ENCODE results near the gene ASIC4.

Gene ASIC4

GRCh38 chr2:219483451-219484342, 30.6 kb upstream of the ASIC4 start:
- Histone ChIP-seq H3K36me3 (ENCODE audit: control insufficient read depth, insufficient read depth, low read length) (peaks cover 4% of the 10 kb centered on the region), H3K4me3 (ENCODE audit: extremely low read depth, insufficient read depth, low read length, poor library complexity, severe bottlenecking) (peak overlapping the region; percentile 11)

GRCh38 chr2:219484343-219485200, 29.7 kb upstream of the ASIC4 start:
- peaks cover 4% of the 10 kb centered on the region for H3K36me3 ChIP-seq (ENCODE audit: control insufficient read depth, insufficient read depth, low read length)
- no peaks in the 10 kb centered on the region for H3K9me3 ChIP-seq (ENCODE audit: control insufficient read depth, low read length)
- H3K4me3 ChIP-seq (ENCODE audit: extremely low read depth, insufficient read depth, low read length, poor library complexity, severe bottlenecking), result peak overlapping the region; percentile 11
- 4% methylated on average over 79 to 85 of the region's 89 CpGs for whole genome bisulfite sequencing, 2 experiments (ENCODE audit: insufficient coverage in 2 of 2)
- H3K27ac ChIP-seq (ENCODE audit: low read depth, low read length, severe bottlenecking), result no peak overlapping the region
- peaks cover 14% of the 10 kb centered on the region for H3K4me1 ChIP-seq (ENCODE audit: control insufficient read depth, insufficient read depth, low read length, poor library complexity, severe bottlenecking)

More at GRCh38 chr2:219483451-219484342, 30.6 kb upstream of the ASIC4 start:
- H3K27ac ChIP-seq (ENCODE audit: low read depth, low read length, severe bottlenecking), result no peak overlapping the region
- no peaks in the 10 kb centered on the region for H3K9me3 ChIP-seq (ENCODE audit: control insufficient read depth, low read length)
- 53 to 60% methylated on average over 48 to 55 of the region's 58 CpGs for WGBS, 2 experiments (ENCODE audit: insufficient coverage in 2 of 2)
- H3K4me1 ChIP-seq (ENCODE audit: control insufficient read depth, insufficient read depth, low read length, poor library complexity, severe bottlenecking), result peaks cover 14% of the 10 kb centered on the region

- no peak overlapping the region for H3K27ac ChIP-seq (ENCODE audit: low read depth, low read length, severe bottlenecking)
- H3K4me3 ChIP-seq (ENCODE audit: extremely low read depth, insufficient read depth, low read length, poor library complexity, severe bottlenecking), result no peak overlapping the region
- peaks cover 14% of the 10 kb centered on the region for H3K4me1 ChIP-seq (ENCODE audit: control insufficient read depth, insufficient read depth, low read length, poor library complexity, severe bottlenecking)
- WGBS, 2 experiments (ENCODE audit: insufficient coverage in 2 of 2), result 68 to 72% methylated on average over 9 of the region's 12 CpGs
- H3K9me3 ChIP-seq (ENCODE audit: control insufficient read depth, low read length), result no peaks in the 10 kb centered on the region
- H3K36me3 ChIP-seq (ENCODE audit: control insufficient read depth, insufficient read depth, low read length), result peaks cover 4% of the 10 kb centered on the region
These were observed 29.1 kb upstream of the ASIC4 start for GRCh38 chr2:219485201-219485580.

- Histone ChIP-seq H3K27ac (ENCODE audit: low read depth, low read length, severe bottlenecking) (no peak overlapping the region), H3K4me1 (ENCODE audit: control insufficient read depth, insufficient read depth, low read length, poor library complexity, severe bottlenecking) (peaks cover 14% of the 10 kb centered on the region), H3K4me3 (ENCODE audit: extremely low read depth, insufficient read depth, low read length, poor library complexity, severe bottlenecking) (no peak overlapping the region), H3K9me3 (ENCODE audit: control insufficient read depth, low read length) (no peaks in the 10 kb centered on the region), H3K36me3 (ENCODE audit: control insufficient read depth, insufficient read depth, low read length) (peaks cover 4% of the 10 kb centered on the region)
- WGBS, 2 experiments (ENCODE audit: insufficient coverage in 2 of 2), result 26 to 41% methylated on average over 4 of the region's 8 CpGs
These were observed 27.8 kb upstream of the ASIC4 start for GRCh38 chr2:219486380-219486959.

GRCh38 chr2:219488149-219488843, 26.0 kb upstream of the ASIC4 start:
- H3K4me3 ChIP-seq (ENCODE audit: extremely low read depth, insufficient read depth, low read length, poor library complexity, severe bottlenecking), result no peak overlapping the region
- peaks cover 14% of the 10 kb centered on the region for H3K4me1 ChIP-seq (ENCODE audit: control insufficient read depth, insufficient read depth, low read length, poor library complexity, severe bottlenecking)
- WGBS, 2 experiments (ENCODE audit: insufficient coverage in 2 of 2), result 82 to 95% methylated on average over 2 to 13 of the region's 17 CpGs
- no peaks in the 10 kb centered on the region for H3K9me3 ChIP-seq (ENCODE audit: control insufficient read depth, low read length)
- H3K36me3 ChIP-seq (ENCODE audit: control insufficient read depth, insufficient read depth, low read length), result no peaks in the 10 kb centered on the region
- no peak overlapping the region for H3K27ac ChIP-seq (ENCODE audit: low read depth, low read length, severe bottlenecking)

GRCh38 chr2:219488844-219489194, 25.5 kb upstream of the ASIC4 start:
- Histone ChIP-seq H3K4me3 (ENCODE audit: extremely low read depth, insufficient read depth, low read length, poor library complexity, severe bottlenecking) (no peak overlapping the region), H3K27ac (ENCODE audit: low read depth, low read length, severe bottlenecking) (no peak overlapping the region), H3K9me3 (ENCODE audit: control insufficient read depth, low read length) (no peaks in the 10 kb centered on the region), H3K4me1 (ENCODE audit: control insufficient read depth, insufficient read depth, low read length, poor library complexity, severe bottlenecking) (peaks cover 14% of the 10 kb centered on the region), H3K36me3 (ENCODE audit: control insufficient read depth, insufficient read depth, low read length) (no peaks in the 10 kb centered on the region)
- 94 to 95% methylated on average over 6 to 7 of the region's 14 CpGs for WGBS, 2 experiments (ENCODE audit: insufficient coverage in 2 of 2)

- Histone ChIP-seq H3K4me3 (ENCODE audit: extremely low read depth, insufficient read depth, low read length, poor library complexity, severe bottlenecking) (no peak overlapping the region), H3K27ac (ENCODE audit: low read depth, low read length, severe bottlenecking) (no peak overlapping the region), H3K36me3 (ENCODE audit: control insufficient read depth, insufficient read depth, low read length) (no peaks in the 10 kb centered on the region), H3K4me1 (ENCODE audit: control insufficient read depth, insufficient read depth, low read length, poor library complexity, severe bottlenecking) (peaks cover 9% of the 10 kb centered on the region), H3K9me3 (ENCODE audit: control insufficient read depth, low read length) (no peaks in the 10 kb centered on the region)
- 86 to 93% methylated on average over 7 of the region's 9 CpGs for WGBS, 2 experiments (ENCODE audit: insufficient coverage in 2 of 2)
These were observed 25.0 kb upstream of the ASIC4 start for GRCh38 chr2:219489315-219489714.

GRCh38 chr2:219490186-219490585, 24.1 kb upstream of the ASIC4 start:
- H3K36me3 ChIP-seq (ENCODE audit: control insufficient read depth, insufficient read depth, low read length), result no peaks in the 10 kb centered on the region
- 92 to 94% methylated on average over 22 to 23 of the region's 23 CpGs for WGBS, 2 experiments (ENCODE audit: insufficient coverage in 2 of 2)
- no peaks in the 10 kb centered on the region for H3K9me3 ChIP-seq (ENCODE audit: control insufficient read depth, low read length)
- peaks cover 4% of the 10 kb centered on the region for H3K4me1 ChIP-seq (ENCODE audit: control insufficient read depth, insufficient read depth, low read length, poor library complexity, severe bottlenecking)
- H3K4me3 ChIP-seq (ENCODE audit: extremely low read depth, insufficient read depth, low read length, poor library complexity, severe bottlenecking), result no peak overlapping the region
- no peak overlapping the region for H3K27ac ChIP-seq (ENCODE audit: low read depth, low read length, severe bottlenecking)

GRCh38 chr2:219490600-219491130, 23.6 kb upstream of the ASIC4 start:
- WGBS, 2 experiments (ENCODE audit: insufficient coverage in 2 of 2), result 89 to 94% methylated on average over 6 to 9 of the region's 10 CpGs
- Histone ChIP-seq H3K4me1 (ENCODE audit: control insufficient read depth, insufficient read depth, low read length, poor library complexity, severe bottlenecking) (peaks cover 4% of the 10 kb centered on the region), H3K9me3 (ENCODE audit: control insufficient read depth, low read length) (no peaks in the 10 kb centered on the region), H3K4me3 (ENCODE audit: extremely low read depth, insufficient read depth, low read length, poor library complexity, severe bottlenecking) (no peak overlapping the region), H3K27ac (ENCODE audit: low read depth, low read length, severe bottlenecking) (no peak overlapping the region), H3K36me3 (ENCODE audit: control insufficient read depth, insufficient read depth, low read length) (no peaks in the 10 kb centered on the region)
